ENCODE measurements around the gene AKAP12.

Gene AKAP12

DNA sequence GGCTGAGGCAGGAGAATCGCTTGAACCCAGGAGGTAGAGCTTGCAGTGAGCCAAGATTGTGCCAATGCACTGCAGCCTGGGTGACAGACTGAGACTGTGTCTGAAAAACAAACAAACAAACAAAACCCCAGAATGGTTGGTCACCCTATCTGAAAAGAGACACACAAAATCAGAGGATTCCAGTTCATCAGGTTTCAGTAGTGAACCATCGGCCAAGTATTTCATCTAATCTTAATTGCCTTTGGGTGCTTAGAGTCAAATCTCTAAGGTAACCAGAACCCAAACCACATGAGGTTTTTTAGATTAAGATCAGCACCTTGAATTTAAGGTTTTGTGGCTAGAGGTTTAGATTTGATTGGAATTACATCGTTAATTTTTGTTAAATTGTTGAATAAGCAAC lies 159.9 kb downstream of the AKAP12 start:
- no peak for DNase-seq (ENCODE audit: low spot score)
- in situ Hi-C loops (cut with MboI; ENCODE audit: low pct_unique_long_range_greater_than_20kb, low sequenced_read_pairs, unreplicated experiment): no loop called here
- TF ChIP-seq, protein P1, sequence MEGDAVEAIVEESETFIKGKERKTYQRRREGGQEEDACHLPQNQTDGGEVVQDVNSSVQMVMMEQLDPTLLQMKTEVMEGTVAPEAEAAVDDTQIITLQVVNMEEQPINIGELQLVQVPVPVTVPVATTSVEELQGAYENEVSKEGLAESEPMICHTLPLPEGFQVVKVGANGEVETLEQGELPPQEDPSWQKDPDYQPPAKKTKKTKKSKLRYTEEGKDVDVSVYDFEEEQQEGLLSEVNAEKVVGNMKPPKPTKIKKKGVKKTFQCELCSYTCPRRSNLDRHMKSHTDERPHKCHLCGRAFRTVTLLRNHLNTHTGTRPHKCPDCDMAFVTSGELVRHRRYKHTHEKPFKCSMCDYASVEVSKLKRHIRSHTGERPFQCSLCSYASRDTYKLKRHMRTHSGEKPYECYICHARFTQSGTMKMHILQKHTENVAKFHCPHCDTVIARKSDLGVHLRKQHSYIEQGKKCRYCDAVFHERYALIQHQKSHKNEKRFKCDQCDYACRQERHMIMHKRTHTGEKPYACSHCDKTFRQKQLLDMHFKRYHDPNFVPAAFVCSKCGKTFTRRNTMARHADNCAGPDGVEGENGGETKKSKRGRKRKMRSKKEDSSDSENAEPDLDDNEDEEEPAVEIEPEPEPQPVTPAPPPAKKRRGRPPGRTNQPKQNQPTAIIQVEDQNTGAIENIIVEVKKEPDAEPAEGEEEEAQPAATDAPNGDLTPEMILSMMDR (IDR thresholded peaks at IDR 0.05; ENCODE audit: extremely low read depth, insufficient read depth, missing control alignments): no peak

DNA sequence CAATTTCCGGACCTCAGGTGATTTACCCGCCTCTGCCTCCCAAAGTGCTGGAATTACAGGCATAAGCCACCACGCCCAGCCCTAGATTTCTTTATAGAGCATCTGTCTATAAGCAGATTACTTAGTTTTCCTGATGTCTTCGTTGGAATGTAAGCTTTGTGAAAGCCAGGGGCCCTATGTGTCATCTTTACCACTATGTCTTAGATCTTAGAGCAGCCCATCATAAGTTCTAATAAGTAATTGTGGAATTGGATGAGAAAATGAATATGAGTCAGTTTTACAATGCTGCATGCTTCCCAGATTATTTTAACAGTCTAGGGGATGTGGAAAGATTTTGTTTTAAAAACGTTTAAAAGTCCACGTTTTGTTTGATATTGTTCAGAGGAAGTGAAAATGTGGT lies 160.7 kb downstream of the AKAP12 start:
- TF ChIP-seq, protein P1 (IDR thresholded peaks at IDR 0.05; ENCODE audit: extremely low read depth, insufficient read depth, missing control alignments): no peak
- no peak for DNase-seq (ENCODE audit: low spot score)
- in situ Hi-C loops (cut with MboI; ENCODE audit: low pct_unique_long_range_greater_than_20kb, low sequenced_read_pairs, unreplicated experiment): no loop called here

DNA sequence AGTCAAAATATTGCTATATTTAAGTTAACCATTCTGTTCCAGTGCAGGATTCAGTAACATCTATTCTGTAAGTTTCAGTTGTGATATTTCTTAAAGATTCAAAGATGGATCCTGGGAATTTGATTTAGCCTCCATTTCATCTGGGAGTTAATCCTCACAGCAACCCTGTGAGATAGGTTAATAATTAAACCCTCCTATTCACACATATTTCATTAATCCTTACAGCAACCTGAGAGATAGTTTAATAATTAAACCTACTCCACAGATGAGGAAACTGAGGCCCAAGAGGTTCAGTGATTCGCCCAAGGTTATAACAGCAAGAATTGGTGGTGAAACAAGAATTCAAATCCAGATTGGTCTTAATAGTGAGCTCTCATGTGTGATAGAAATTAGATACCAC lies 162.5 kb downstream of the AKAP12 start:
- TF ChIP-seq, protein P1 (IDR thresholded peaks at IDR 0.05; ENCODE audit: extremely low read depth, insufficient read depth, missing control alignments): no peak
- DNase-seq (ENCODE audit: low spot score): no peak
- in situ Hi-C loops (cut with MboI; ENCODE audit: low pct_unique_long_range_greater_than_20kb, low sequenced_read_pairs, unreplicated experiment): no loop called here

DNA sequence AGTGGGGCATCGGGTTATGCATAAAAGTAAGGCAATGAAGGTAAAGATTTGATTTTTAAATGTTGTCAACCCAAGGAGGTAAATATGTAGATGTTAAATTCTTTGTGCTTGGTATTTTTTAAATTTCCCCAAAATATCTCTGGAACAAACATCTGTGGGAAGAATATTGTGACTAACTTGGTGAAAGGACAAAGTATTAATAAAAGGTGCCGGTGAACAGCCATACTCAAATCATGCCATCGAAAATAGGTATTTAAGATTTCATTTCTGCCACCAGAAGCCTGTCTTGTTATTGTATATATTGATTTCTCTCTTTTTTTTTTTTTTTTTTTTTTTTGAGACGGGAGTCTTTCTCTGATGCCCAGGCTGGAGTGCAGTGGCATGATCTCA lies 164.1 kb downstream of the AKAP12 start:
- in situ Hi-C loops (cut with MboI; ENCODE audit: low pct_unique_long_range_greater_than_20kb, low sequenced_read_pairs, unreplicated experiment): no loop called here
- TF ChIP-seq, protein P1 (IDR thresholded peaks at IDR 0.05; ENCODE audit: extremely low read depth, insufficient read depth, missing control alignments): no peak
- DNase-seq (ENCODE audit: low spot score): no peak

Measured in GM13977 (cell line).